Measurements from ENCODE around the gene SIPA1L2.

The SIPA1L2 gene

GRCh38 chr1:232664844-232665777, 35.2 kb upstream of the SIPA1L2 start:
- H3K9ac ChIP-seq (ENCODE audit: low read length) = no peak overlapping the region
- H3K27ac ChIP-seq (ENCODE audit: low read depth, low read length) = no peak overlapping the region
- no peak overlapping the region for H3K4me3 ChIP-seq (ENCODE audit: low read depth in 1 of 2, low read length in 2 of 2)
- H3K9me3 ChIP-seq (ENCODE audit: low read length) = no peaks in the 10 kb centered on the region
- no peaks in the 10 kb centered on the region for H3K36me3 ChIP-seq (ENCODE audit: insufficient read depth, low read length)
- peaks cover 7% of the 10 kb centered on the region for H3K4me1 ChIP-seq (ENCODE audit: insufficient read depth, low read length)
- no peaks in the 10 kb centered on the region for H3K27me3 ChIP-seq (ENCODE audit: control insufficient read depth in 1 of 2, insufficient read depth in 2 of 2, low read length in 2 of 2)

DNA sequence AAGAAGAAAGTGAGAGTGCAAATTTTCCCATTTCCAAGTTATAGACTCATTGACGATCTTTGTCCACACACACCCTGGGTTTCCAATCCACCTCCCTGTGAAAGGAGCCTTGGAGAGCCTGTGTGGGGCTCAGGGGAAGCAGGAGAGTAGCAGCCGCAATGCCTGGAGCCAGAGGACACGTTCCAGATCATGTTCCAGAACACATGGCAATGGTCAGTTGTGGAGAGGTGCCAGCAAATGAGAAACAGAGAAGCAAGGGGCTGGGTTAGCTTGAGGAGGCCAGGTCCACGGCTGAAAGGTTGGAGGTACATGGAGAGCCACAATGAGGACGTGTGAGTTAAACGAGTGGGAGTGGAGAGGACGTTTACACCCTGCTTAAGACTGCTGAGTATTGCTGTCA, 33.0 kb upstream of the SIPA1L2 start:
- Histone ChIP-seq H3K27me3 (ENCODE audit: control insufficient read depth in 1 of 2, insufficient read depth in 2 of 2, low read length in 2 of 2) (no peaks in the 10 kb centered on the region), H3K4me3 (ENCODE audit: low read depth in 1 of 2, low read length in 2 of 2) (no peak overlapping the region), H3K27ac (ENCODE audit: low read depth, low read length) (no peak overlapping the region), H3K9me3 (ENCODE audit: low read length) (no peaks in the 10 kb centered on the region), H3K9ac (ENCODE audit: low read length) (no peak overlapping the region), H3K36me3 (ENCODE audit: insufficient read depth, low read length) (no peaks in the 10 kb centered on the region), H3K4me1 (ENCODE audit: insufficient read depth, low read length) (peaks cover 7% of the 10 kb centered on the region)

DNA sequence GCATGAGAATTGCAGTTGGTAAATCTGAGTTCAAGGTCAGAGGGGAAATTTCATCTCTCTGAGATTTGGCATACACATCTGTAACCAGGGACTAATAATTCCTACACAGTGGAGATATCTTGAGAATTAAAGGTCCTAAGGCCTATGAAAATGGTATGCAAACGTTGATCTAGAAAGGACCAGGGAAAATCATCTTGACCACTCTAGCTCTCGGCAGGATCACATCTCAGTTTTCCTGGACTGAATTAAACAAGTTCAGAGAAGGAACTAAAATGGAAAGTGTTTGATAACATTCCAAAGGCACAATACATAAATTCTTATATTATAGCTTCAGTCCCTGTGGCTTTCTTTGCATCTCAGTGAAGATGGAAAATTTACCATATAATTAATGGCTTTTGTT, 28.5 kb upstream of the SIPA1L2 start:
- Histone ChIP-seq H3K27ac (ENCODE audit: low read depth, low read length) (no peak overlapping the region), H3K27me3 (ENCODE audit: control insufficient read depth in 1 of 2, insufficient read depth in 2 of 2, low read length in 2 of 2) (no peaks in the 10 kb centered on the region), H3K4me1 (ENCODE audit: insufficient read depth, low read length) (peaks cover 22% of the 10 kb centered on the region), H3K36me3 (ENCODE audit: insufficient read depth, low read length) (no peaks in the 10 kb centered on the region), H3K9ac (ENCODE audit: low read length) (no peak overlapping the region), H3K4me3 (ENCODE audit: low read depth in 1 of 2, low read length in 2 of 2) (no peak overlapping the region), H3K9me3 (ENCODE audit: low read length) (no peaks in the 10 kb centered on the region)

DNA sequence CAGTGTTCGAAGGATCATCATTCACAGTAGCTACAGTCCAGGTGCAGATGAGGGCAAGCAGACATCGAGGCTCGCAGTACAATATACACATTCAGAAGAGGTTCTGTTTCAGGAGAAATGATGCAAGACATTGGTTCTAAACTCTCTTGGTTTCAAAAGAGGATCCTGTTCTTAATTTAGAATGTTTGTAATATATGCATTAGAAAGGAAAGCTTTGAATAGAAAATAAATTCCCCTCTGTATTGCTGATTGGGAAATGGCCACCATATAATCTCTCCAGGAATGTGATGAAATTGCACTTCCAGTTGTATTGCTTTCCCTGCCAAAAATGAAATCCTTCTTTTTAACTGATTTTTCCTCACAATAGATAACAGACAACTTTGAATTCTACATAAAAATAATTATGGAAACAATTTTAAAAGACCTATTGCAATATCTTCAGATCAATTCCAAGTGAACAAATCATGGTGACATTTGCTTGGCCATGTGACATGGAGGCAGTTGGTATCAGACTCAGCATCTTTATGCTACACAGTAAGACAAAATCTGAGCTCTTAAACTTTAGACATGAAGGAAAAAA, 27.6 kb upstream of the SIPA1L2 start:
- Histone ChIP-seq H3K27me3 (ENCODE audit: control insufficient read depth in 1 of 2, insufficient read depth in 2 of 2, low read length in 2 of 2) (no peaks in the 10 kb centered on the region), H3K4me1 (ENCODE audit: insufficient read depth, low read length) (peaks cover 22% of the 10 kb centered on the region), H3K27ac (ENCODE audit: low read depth, low read length) (no peak overlapping the region), H3K4me3 (ENCODE audit: low read depth in 1 of 2, low read length in 2 of 2) (no peak overlapping the region), H3K9ac (ENCODE audit: low read length) (no peak overlapping the region), H3K9me3 (ENCODE audit: low read length) (no peaks in the 10 kb centered on the region), H3K36me3 (ENCODE audit: insufficient read depth, low read length) (no peaks in the 10 kb centered on the region)

GRCh38 chr1:232655746-232656085, 25.8 kb upstream of the SIPA1L2 start:
- Histone ChIP-seq H3K9me3 (ENCODE audit: low read length) (no peaks in the 10 kb centered on the region), H3K9ac (ENCODE audit: low read length) (no peak overlapping the region), H3K27ac (ENCODE audit: low read depth, low read length) (no peak overlapping the region), H3K4me1 (ENCODE audit: insufficient read depth, low read length) (peaks cover 22% of the 10 kb centered on the region), H3K27me3 (ENCODE audit: control insufficient read depth in 1 of 2, insufficient read depth in 2 of 2, low read length in 2 of 2) (no peaks in the 10 kb centered on the region), H3K4me3 (ENCODE audit: low read depth in 1 of 2, low read length in 2 of 2) (no peak overlapping the region), H3K36me3 (ENCODE audit: insufficient read depth, low read length) (no peaks in the 10 kb centered on the region)

- H3K9ac ChIP-seq (ENCODE audit: low read length) = no peak overlapping the region
- no peaks in the 10 kb centered on the region for H3K36me3 ChIP-seq (ENCODE audit: insufficient read depth, low read length)
- H3K27ac ChIP-seq (ENCODE audit: low read depth, low read length) = no peak overlapping the region
- no peaks in the 10 kb centered on the region for H3K27me3 ChIP-seq (ENCODE audit: control insufficient read depth in 1 of 2, insufficient read depth in 2 of 2, low read length in 2 of 2)
- H3K4me3 ChIP-seq (ENCODE audit: low read depth in 1 of 2, low read length in 2 of 2) = no peak overlapping the region
- H3K9me3 ChIP-seq (ENCODE audit: low read length) = no peaks in the 10 kb centered on the region
- peaks cover 22% of the 10 kb centered on the region for H3K4me1 ChIP-seq (ENCODE audit: insufficient read depth, low read length)
These were observed 25.3 kb upstream of the SIPA1L2 start for GRCh38 chr1:232655028-232655745.

- Histone ChIP-seq H3K4me1 (ENCODE audit: insufficient read depth, low read length) (peaks cover 22% of the 10 kb centered on the region), H3K36me3 (ENCODE audit: insufficient read depth, low read length) (no peaks in the 10 kb centered on the region), H3K27me3 (ENCODE audit: control insufficient read depth in 1 of 2, insufficient read depth in 2 of 2, low read length in 2 of 2) (no peaks in the 10 kb centered on the region), H3K9me3 (ENCODE audit: low read length) (no peaks in the 10 kb centered on the region), H3K4me3 (ENCODE audit: low read depth in 1 of 2, low read length in 2 of 2) (no peak overlapping the region), H3K27ac (ENCODE audit: low read depth, low read length) (no peak overlapping the region), H3K9ac (ENCODE audit: low read length) (no peak overlapping the region)
These were observed 23.9 kb upstream of the SIPA1L2 start for GRCh38 chr1:232653789-232654188.

DNA sequence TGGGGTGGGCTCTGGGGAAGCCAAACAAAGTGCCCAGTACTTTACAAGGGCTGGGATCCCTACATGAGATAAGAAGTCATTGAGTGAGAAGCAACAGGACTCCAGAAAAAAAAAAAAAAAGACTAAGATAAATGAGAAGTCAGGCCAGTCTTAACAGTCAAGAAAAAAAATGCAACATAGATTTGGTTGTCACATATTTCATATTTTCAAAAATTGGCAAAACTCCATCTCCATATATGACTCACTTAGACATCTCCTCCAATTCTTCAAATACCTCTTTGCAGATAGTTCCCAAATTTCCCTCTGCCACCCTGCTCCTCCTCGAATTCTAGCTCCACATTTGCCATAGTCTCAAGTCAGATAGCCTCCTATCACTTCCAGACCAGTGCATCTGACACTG, 20.9 kb upstream of the SIPA1L2 start:
- Histone ChIP-seq H3K27me3 (ENCODE audit: control insufficient read depth in 1 of 2, insufficient read depth in 2 of 2, low read length in 2 of 2) (no peaks in the 10 kb centered on the region), H3K9me3 (ENCODE audit: low read length) (no peaks in the 10 kb centered on the region), H3K4me3 (ENCODE audit: low read depth in 1 of 2, low read length in 2 of 2) (no peak overlapping the region), H3K36me3 (ENCODE audit: insufficient read depth, low read length) (no peaks in the 10 kb centered on the region), H3K27ac (ENCODE audit: low read depth, low read length) (no peak overlapping the region), H3K4me1 (ENCODE audit: insufficient read depth, low read length) (peaks cover 17% of the 10 kb centered on the region), H3K9ac (ENCODE audit: low read length) (no peak overlapping the region)

DNA sequence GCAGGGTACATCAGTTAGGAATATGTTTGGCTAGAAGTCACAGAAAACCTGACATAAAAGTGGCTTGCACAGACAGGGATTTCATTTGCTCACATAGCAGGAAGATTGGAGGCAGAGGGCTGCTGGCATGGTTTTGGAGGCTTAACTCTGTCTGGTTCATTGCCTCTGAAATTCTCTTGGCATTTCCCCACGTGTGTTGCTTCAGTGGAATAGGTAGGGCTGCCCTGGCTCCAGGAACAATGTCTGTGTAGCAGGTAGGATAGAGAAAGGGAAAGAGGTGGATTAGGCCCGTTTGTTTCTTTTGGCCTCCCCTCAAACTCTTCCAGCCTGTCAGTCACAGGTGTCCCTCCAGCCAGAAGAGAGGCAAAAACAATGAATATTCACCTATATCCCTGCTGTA, 20.5 kb upstream of the SIPA1L2 start:
- no peaks in the 10 kb centered on the region for H3K36me3 ChIP-seq (ENCODE audit: insufficient read depth, low read length)
- H3K27me3 ChIP-seq (ENCODE audit: control insufficient read depth in 1 of 2, insufficient read depth in 2 of 2, low read length in 2 of 2) = no peaks in the 10 kb centered on the region
- no peak overlapping the region for H3K4me3 ChIP-seq (ENCODE audit: low read depth in 1 of 2, low read length in 2 of 2)
- no peak overlapping the region for H3K9ac ChIP-seq (ENCODE audit: low read length)
- H3K4me1 ChIP-seq (ENCODE audit: insufficient read depth, low read length) = peaks cover 17% of the 10 kb centered on the region
- no peak overlapping the region for H3K27ac ChIP-seq (ENCODE audit: low read depth, low read length)
- no peaks in the 10 kb centered on the region for H3K9me3 ChIP-seq (ENCODE audit: low read length)

DNA sequence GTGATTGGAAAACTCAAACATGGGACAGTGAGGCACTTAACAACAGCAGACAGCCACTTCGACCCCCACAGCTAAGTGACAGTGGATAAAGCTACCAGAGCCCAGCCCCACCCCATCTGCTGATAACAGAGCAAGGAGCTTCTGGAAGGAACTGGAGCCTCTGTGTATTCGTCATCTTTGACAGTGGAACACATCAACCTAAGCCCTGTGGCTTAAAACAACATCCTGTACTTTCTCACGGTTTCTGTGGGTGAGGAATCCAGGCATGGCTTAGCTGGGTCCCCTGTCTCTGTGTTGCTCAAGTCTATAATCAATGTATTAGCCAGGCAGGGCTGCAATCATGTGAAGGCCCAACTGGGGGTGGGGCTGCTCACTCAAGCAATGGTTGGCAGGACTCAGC, 18.4 kb upstream of the SIPA1L2 start:
- no peaks in the 10 kb centered on the region for H3K9me3 ChIP-seq (ENCODE audit: low read length)
- no peaks in the 10 kb centered on the region for H3K4me1 ChIP-seq (ENCODE audit: insufficient read depth, low read length)
- no peak overlapping the region for H3K9ac ChIP-seq (ENCODE audit: low read length)
- H3K27me3 ChIP-seq (ENCODE audit: control insufficient read depth in 1 of 2, insufficient read depth in 2 of 2, low read length in 2 of 2) = no peaks in the 10 kb centered on the region
- no peaks in the 10 kb centered on the region for H3K36me3 ChIP-seq (ENCODE audit: insufficient read depth, low read length)
- H3K4me3 ChIP-seq (ENCODE audit: low read depth in 1 of 2, low read length in 2 of 2) = no peak overlapping the region
- no peak overlapping the region for H3K27ac ChIP-seq (ENCODE audit: low read depth, low read length)

- H3K27ac ChIP-seq (ENCODE audit: low read depth, low read length) = no peak overlapping the region
- no peaks in the 10 kb centered on the region for H3K27me3 ChIP-seq (ENCODE audit: control insufficient read depth in 1 of 2, insufficient read depth in 2 of 2, low read length in 2 of 2)
- no peaks in the 10 kb centered on the region for H3K36me3 ChIP-seq (ENCODE audit: insufficient read depth, low read length)
- no peak overlapping the region for H3K4me3 ChIP-seq (ENCODE audit: low read depth in 1 of 2, low read length in 2 of 2)
- no peak overlapping the region for H3K9ac ChIP-seq (ENCODE audit: low read length)
- H3K9me3 ChIP-seq (ENCODE audit: low read length) = no peaks in the 10 kb centered on the region
- H3K4me1 ChIP-seq (ENCODE audit: insufficient read depth, low read length) = no peaks in the 10 kb centered on the region
These were observed 14.3 kb upstream of the SIPA1L2 start for GRCh38 chr1:232644209-232644608.

Data from muscle layer of colon (tissue), 2 donors.